Mesodermal cell (in vitro differentiated cells): ENCODE measurements around the gene PDS5A.
"Not testable (repeated sequence)": the region's sequence is repeated elsewhere in the genome, so short reads cannot be mapped to it uniquely, and the experiment has no call there.

ENCODE experiments used
- H3K27ac ChIP-seq: 2 replicates; pipeline ENCODE4 v1.7.0; 2013; ENCODE audit warnings: mild to moderate bottlenecking, low read depth, low read length, moderate library complexity; ENCODE audit not compliant: severe bottlenecking
- H3K36me3 ChIP-seq: 2 replicates; pipeline ENCODE4 v1.7.1; 2013; ENCODE audit warnings: mild to moderate bottlenecking, low read length, moderate library complexity; ENCODE audit not compliant: control insufficient read depth, insufficient read depth
- H3K4me1 ChIP-seq: one replicate; pipeline ENCODE4 v1.7.1; 2013; ENCODE audit warnings: mild to moderate bottlenecking, low read length; ENCODE audit not compliant: insufficient read depth, control insufficient read depth, poor library complexity, severe bottlenecking
- H3K4me3 ChIP-seq: 2 replicates; pipeline ENCODE4 v1.7.0; 2013; ENCODE audit warnings: low read length, control low read depth, mild to moderate bottlenecking; ENCODE audit not compliant: insufficient read depth, poor library complexity, severe bottlenecking; ENCODE audit errors: extremely low read depth
- H3K9me3 ChIP-seq: 2 replicates; pipeline ENCODE4 v1.7.1; 2013; ENCODE audit warnings: mild to moderate bottlenecking, low read length, moderate library complexity; ENCODE audit not compliant: control insufficient read depth
- WGBS, 2 experiments: methylation state at CpG; one replicate each; pipeline ENCODE4 v1.1.5; 2013; ENCODE audit warnings: missing lambda C conversion rate in 2 of 2; ENCODE audit not compliant: insufficient coverage in 2 of 2; 5-methylcytosine and 5-hydroxymethylcytosine counted together

Gene PDS5A

DNA sequence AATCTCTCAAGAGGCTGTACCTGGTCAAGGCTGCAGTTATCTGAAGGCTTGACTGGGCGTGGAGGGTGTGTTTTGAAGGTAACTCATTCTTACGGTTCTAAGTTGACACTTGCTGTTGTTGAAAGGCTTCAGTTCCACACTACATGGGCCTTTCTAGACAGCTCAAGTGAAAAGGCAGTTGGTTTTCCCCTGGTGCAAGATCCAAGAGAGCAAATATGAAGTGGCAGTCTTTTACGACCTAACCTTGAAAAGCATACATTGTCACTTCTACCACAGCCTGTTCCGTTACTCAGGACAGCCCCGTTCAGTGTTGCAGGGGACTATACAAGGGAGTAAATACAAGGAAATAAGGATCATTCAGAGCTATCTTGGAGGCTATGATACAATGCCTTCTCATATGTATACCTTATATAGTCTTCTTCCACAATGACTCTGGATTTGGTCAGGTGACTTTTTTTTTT, 46.2 kb downstream of the PDS5A start:
- no peak overlapping the region for H3K4me3 ChIP-seq
- H3K9me3 ChIP-seq = no peaks in the 10 kb centered on the region
- peaks cover 5% of the 10 kb centered on the region for H3K4me1 ChIP-seq
- H3K27ac ChIP-seq = peak overlapping the region; percentile 36
- WGBS, 2 experiments = 86 to 100% methylated on average over 2 to 3 of the region's 5 CpGs
- peaks cover 29% of the 10 kb centered on the region for H3K36me3 ChIP-seq

DNA sequence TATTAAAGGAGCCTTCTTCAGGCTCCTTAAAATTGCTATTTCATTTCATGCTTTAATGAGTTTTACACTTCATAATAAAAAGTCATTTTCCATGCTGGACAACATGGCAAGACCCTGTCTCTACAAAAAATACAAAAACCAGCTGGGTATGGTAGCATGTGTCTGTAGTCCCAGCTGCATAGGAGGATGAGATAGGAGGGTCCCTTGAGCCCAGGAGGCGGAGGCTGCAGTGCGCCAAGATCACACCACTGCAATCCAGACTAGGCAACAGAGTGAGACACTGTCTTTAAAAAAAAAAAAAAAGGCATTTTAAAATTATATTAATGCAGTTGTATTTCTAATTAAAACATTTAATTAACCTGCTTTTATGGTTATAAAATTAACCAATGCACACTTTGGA, 49.2 kb downstream of the PDS5A start:
- Histone ChIP-seq H3K4me3 (no peak overlapping the region), H3K36me3 (peaks cover 47% of the 10 kb centered on the region), H3K27ac (no peak overlapping the region), H3K4me1 (no peaks in the 10 kb centered on the region), H3K9me3 (no peaks in the 10 kb centered on the region)
- WGBS, 2 experiments = 100% methylated on average over 1 of the region's 2 CpGs; no CpG with 5 or more reads in 1 of the 2 experiments

GRCh38 chr4:39924014-39924413, 53.7 kb downstream of the PDS5A start:
- 94 to 100% methylated on average over 2 of the region's 2 CpGs for WGBS, 2 experiments
- Histone ChIP-seq H3K4me1 (no peaks in the 10 kb centered on the region), H3K36me3 (peaks cover 65% of the 10 kb centered on the region), H3K9me3 (no peaks in the 10 kb centered on the region), H3K4me3 (no peak overlapping the region), H3K27ac (no peak overlapping the region)

DNA sequence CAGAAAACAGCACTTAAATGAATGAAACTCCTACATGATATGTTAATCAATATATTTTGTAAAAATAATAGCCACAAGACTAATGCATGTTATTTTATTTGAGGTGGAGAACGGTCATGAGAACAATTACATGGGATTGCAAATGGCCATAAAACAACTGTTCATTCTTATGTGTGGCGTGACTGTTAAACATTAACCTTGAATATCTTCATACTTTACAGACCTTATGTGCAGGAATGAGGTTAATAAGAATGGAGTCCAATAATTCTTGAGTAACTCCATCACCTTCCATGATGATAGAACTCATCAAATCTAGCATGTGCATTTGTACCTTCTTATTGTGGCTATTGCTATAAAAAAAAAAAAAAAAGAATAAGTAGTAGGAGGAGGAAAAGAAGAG, 55.3 kb downstream of the PDS5A start:
- H3K36me3 ChIP-seq = peaks cover 70% of the 10 kb centered on the region

DNA sequence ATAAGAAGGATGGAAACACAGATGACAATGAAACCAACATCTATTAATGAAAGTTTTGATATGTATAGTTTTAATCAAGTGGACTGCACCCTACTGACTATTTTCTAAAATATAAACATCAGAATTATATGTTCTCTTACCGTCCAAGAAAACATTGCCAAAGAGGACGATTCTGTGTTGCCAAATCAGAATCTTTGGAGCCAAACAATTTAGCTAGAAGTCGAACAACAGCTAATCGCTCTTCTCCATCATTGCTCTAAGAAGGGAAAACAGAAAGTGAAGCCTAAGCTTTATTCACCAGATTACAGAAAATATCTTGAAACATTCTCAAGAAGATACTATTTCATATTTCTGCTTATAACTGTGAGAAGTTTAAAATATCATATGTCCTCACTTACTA, 64.2 kb downstream of the PDS5A start:
- no peak overlapping the region for H3K4me3 ChIP-seq
- H3K36me3 ChIP-seq = peaks cover 74% of the 10 kb centered on the region
- no peaks in the 10 kb centered on the region for H3K9me3 ChIP-seq
- H3K27ac ChIP-seq = no peak overlapping the region
- 86 to 100% methylated on average over 2 to 4 of the region's 4 CpGs for WGBS, 2 experiments
- H3K4me1 ChIP-seq = no peaks in the 10 kb centered on the region

More for the DNA sequence above, 55.3 kb downstream of the PDS5A start:
- Histone ChIP-seq H3K4me3 (no peak overlapping the region), H3K27ac (no peak overlapping the region), H3K4me1 (no peaks in the 10 kb centered on the region), H3K9me3 (no peaks in the 10 kb centered on the region)
- no CpG with 5 or more reads among the region's 2 CpGs for WGBS, 2 experiments

DNA sequence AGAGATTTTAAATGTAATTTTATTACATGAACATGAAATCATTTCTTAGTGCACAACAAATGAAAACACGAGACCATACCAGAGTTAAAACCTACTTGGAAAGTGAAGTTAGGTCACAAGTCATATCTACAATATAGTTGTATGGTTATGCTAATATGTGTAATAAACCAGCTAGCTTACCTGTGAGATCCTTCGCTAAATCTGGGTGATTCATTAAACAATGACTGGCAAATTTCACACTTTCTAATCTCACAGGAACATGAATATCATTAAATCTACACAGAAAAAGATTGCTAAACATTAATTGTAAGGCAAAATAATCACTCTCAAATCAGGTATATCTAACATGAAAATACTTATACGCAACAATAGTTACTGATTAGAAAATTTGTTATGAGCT, 67.6 kb downstream of the PDS5A start:
- no CpG with 5 or more reads among the region's 3 CpGs for WGBS, 2 experiments
- Histone ChIP-seq H3K4me3 (no peak overlapping the region), H3K27ac (no peak overlapping the region), H3K36me3 (peaks cover 69% of the 10 kb centered on the region), H3K9me3 (no peaks in the 10 kb centered on the region), H3K4me1 (no peaks in the 10 kb centered on the region)

DNA sequence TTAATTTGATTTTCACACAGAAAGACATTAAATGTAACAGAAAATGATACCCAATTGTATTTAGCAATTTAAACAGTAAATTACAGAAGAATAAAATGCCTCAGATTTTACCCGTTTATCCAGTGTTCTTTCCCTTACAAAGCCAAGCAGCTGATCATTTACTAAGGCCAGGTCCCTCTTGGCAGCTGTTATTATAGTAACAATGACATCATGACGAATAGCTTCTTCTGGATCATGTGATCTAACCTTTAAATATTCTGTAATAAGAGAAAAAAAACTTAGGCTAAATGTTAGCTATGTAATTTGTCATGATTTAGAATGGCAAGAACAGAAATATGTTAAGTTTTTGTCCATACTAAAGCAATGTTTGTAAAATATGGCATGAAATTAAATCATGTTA, 69.4 kb downstream of the PDS5A start:
- H3K36me3 ChIP-seq = peaks cover 73% of the 10 kb centered on the region
- WGBS, 2 experiments = 100% methylated on average over 1 of the region's 2 CpGs

GRCh38 chr4:39905656-39906055, 72.1 kb downstream of the PDS5A start:
- peaks cover 80% of the 10 kb centered on the region for H3K36me3 ChIP-seq
- no peak overlapping the region for H3K4me3 ChIP-seq
- WGBS, 2 experiments = no CpG with 5 or more reads among the region's 1 CpG
- no peaks in the 10 kb centered on the region for H3K9me3 ChIP-seq
- no peaks in the 10 kb centered on the region for H3K4me1 ChIP-seq
- H3K27ac ChIP-seq = no peak overlapping the region

More for the DNA sequence above, 69.4 kb downstream of the PDS5A start:
- H3K4me3 ChIP-seq = no peak overlapping the region
- H3K4me1 ChIP-seq = no peaks in the 10 kb centered on the region
- H3K27ac ChIP-seq = no peak overlapping the region
- H3K9me3 ChIP-seq = no peaks in the 10 kb centered on the region

DNA sequence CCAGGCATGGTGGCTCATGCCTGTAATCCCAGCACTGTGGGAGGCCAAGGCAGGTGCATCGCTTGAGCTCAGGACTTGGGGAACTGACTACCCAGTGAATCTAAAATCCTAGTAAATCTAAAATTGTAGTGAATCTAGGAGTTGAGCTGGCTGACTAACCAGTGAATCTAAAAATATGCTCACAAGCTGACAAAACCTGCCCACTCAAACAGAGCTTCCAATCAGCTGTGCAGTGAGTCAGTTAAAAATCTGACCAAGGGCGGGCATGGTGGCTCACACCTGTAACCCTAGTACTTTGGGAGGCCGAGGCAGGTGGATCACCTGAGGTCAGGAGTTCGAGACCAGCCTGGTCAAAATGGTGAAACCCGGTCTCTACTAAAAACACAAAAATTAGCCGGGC, 72.7 kb downstream of the PDS5A start:
- not testable (repeated sequence) for H3K4me1 ChIP-seq, H3K27ac ChIP-seq, H3K9me3 ChIP-seq, H3K4me3 ChIP-seq
- peaks cover 82% of the 10 kb centered on the region for H3K36me3 ChIP-seq
- WGBS, 2 experiments = 98 to 100% methylated on average over 5 of the region's 6 CpGs

DNA sequence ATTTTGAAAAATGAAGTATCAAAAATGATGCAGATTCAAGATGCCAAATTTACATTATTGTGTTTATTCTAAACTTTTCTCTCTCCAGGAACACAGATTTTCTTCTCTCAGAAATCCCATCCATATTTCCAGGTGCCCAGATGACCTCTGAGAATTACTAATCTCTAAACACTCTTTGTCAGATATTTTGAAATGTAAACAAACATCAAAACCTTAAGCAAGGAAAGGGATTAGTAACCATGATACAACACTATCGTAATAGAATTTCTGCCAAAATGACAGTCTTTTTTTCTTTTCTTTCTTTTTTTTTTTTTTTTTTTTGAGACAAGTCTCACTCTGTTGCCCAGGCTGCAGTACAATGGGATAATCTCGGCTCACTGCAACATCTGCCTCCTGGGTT, 76.7 kb downstream of the PDS5A start:
- Histone ChIP-seq H3K9me3 (no peaks in the 10 kb centered on the region), H3K4me1 (no peaks in the 10 kb centered on the region), H3K36me3 (peaks cover 88% of the 10 kb centered on the region), H3K4me3 (no peak overlapping the region), H3K27ac (no peak overlapping the region)
- WGBS, 2 experiments = 100% methylated on average over 2 of the region's 2 CpGs

DNA sequence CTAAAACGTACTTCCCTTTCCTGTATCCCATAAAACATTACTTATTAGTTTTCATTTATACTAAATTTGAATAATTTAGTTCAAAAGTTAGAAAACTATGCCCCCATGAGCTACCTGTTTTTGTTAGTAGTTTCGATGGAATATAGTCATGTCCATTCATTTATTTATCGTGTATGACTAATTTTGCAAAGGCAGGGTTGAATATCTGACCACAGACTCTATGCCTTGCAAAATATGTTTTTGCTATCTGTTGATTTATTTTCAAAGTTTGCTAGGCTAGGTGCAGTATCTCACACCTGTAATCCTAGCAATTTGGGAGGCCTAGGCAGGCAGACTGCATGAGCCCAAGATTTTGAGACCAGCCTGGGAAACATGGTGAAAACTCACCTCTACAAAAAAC, 78.4 kb downstream of the PDS5A start:
- Histone ChIP-seq H3K4me1 (no peaks in the 10 kb centered on the region), H3K27ac (no peak overlapping the region), H3K4me3 (no peak overlapping the region), H3K9me3 (no peaks in the 10 kb centered on the region), H3K36me3 (peaks cover 90% of the 10 kb centered on the region)
- 100% methylated on average over 1 of the region's 3 CpGs for WGBS, 2 experiments
